Cortex of kidney (tissue), 1 donor: ENCODE measurements around the gene CAMSAP1.
"Not testable (repeated sequence)": the region's sequence is repeated elsewhere in the genome, so short reads cannot be mapped to it uniquely, and the experiment has no call there.

Experiments used
- DNase-seq: peaks from one replicate; lab custom pipeline; 2025; lab: John Stamatoyannopoulos, UW

The CAMSAP1 gene

GRCh38 chr9:135920973-135921585 is 13.7 kb upstream of the CAMSAP1 start:
- DNase-seq = no peak

DNA sequence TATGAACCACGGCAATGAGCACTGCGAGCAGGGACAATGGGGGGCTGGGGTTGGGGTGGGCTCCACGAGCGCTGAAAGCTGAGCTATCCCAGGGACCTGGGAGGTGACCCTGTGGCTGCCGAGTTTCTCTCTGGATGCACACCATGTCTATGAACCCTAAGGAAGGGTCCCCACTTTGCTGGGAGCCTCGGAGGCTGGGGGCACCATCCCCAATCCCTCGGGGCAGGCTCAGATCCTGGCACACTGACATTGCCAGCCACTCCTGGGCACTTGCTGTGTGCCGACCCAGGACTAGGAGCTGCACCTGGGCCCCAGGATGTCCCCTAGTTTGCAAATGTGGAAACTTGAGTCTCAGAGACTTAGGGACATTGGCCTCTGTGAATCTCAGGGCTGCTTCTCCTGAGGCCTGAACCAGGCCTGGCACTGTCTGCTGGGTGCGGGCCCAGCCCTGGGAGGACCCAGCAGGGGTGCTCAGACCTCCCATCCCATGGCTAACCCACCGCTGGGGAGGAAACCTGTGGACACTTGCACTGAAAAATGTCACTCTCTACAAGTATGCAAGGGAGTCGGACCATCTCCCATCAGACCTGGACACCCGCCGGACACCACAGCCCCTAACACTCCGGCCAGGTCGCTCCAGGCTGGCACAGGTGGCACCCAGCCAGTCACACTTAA is 13.0 kb upstream of the CAMSAP1 start:
- DNase-seq = no peak

DNA sequence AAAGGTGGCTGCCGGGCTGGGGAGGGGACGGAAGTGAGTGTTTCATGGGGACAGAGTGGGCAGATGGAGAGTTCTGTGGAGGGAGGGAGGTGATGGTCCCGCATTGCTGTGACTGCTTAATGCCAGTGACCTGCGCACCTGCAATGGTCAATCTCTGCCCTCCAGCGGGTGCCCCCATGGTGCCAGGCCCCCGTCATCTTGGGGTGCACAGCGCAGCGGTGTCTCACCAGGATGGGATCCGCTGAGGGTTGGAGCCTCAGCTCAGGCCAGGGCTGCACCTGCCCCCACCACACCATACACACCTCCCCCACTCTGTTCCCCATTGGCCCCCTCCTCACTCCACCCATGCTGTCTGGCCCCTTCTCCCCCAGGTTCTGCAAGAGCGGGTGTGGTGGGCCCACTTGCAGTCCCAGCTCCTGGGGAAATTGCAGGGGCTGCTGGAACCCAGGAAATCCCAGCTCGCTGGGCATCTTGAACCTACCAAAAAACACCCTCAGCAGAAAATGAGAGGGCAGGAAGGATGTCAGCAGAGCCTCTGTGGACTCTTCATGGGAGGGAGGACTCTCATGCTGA is 12.1 kb upstream of the CAMSAP1 start:
- no peak for DNase-seq

GRCh38 chr9:135916227-135916626 is 8.9 kb upstream of the CAMSAP1 start:
- DNase-seq = not testable (repeated sequence)

- no peak for DNase-seq
Observed at GRCh38 chr9:135914921-135915320, 7.6 kb upstream of the CAMSAP1 start.

DNA sequence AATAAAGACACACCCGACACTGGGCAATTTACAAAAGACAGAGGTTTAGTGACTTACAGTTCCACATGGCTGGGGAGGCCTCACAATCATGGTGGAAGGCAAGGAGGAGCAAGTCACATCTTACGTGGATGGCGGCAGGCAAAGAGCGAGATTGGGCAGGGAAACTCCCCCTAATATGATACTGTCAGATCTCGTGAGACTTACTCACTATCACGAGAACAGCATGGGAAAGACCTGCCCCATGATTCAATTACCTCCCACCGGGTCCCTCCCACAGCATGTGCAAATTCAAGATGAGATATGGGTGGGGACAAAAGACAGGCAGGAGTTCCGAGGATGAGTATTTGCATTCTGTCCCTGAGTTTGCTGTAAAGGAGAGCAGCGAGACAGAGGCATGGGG is 3.9 kb upstream of the CAMSAP1 start:
- not testable (repeated sequence) for DNase-seq

- DNase-seq = no peak
Observed at GRCh38 chr9:135910757-135911156, 3.4 kb upstream of the CAMSAP1 start.

DNA sequence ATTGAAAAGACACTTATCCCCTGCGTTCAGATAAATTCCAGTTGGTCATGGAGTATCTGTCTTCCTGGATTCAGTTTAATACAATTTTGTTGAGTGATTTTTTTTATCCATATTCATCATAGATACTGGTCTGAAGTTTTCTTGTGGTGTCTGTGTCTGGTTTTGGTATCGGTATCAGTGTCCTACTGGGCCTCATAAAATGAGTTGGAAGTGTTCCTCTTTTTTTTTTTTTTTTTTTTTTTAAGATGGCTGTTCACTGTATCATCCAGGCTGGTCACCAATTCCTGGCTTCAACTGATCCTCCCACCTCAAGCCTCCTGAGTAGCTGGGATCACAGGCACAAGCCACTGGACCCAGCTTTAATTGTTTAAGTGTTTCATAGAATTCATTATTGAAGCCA is 2.9 kb upstream of the CAMSAP1 start:
- DNase-seq = no peak

DNA sequence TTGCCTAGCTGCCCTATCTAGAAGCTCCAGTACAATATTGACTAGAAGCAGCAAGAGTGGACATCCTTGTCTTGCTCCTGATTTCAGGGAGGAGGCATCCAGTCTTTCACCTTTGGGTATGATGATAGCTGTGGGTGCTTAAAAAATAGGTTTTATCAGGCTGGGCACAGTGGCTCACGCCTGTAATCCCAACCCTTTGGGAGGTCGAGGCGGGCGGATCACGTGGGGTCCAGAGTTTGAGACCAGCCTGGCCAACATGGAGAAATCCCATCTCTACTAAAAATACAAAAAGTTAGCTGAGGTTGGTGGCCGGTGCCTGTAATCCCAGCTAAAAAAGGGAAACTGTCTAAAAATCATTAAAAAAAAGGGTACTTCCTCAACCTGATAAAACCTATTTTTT is 2.0 kb upstream of the CAMSAP1 start:
- no peak for DNase-seq

GRCh38 chr9:135908754-135909204 is 1.4 kb upstream of the CAMSAP1 start:
- no peak for DNase-seq

- no peak for DNase-seq
Observed at GRCh38 chr9:135908093-135908753, 877 bp upstream of the CAMSAP1 start.

- no peak for DNase-seq
Observed at GRCh38 chr9:135907006-135907430, 328 bp downstream of the CAMSAP1 start.

DNA sequence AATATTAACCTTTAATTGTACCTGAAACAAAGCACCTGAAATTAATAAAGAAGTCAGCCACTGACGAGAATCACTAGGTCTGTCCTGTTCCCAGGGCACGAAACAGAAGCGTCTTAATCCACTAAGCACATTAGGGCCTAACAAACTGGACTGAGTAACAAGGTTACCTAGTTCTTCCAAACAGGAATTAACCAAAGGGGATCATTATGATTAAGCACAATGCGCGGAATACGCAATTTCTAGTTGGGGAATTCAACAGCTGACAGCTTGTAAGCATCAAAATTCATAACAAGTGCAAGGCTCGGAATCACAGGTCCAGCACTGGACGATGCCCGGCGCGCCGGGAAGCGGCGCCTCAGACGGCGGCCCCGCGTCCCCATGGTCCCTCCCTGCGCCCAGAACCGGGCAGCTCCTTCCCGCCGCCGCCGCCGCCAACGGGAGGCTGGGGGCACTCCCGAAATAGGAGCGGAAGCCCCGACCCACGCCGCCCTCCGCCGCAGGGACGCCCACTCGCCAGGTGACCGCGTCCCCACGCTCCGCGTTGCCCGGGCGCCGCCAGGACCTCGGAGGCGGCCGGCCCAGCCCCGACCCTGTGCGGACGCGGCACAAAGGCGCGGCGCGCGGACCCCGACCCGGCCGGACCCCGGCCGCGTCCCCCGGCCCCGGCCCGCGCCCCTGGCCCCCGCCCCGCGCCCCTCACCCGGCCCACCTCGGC is 898 bp downstream of the CAMSAP1 start:
- DNase-seq = no peak

- DNase-seq = no peak
Observed at GRCh38 chr9:135905380-135906258, 1.7 kb downstream of the CAMSAP1 start.

DNA sequence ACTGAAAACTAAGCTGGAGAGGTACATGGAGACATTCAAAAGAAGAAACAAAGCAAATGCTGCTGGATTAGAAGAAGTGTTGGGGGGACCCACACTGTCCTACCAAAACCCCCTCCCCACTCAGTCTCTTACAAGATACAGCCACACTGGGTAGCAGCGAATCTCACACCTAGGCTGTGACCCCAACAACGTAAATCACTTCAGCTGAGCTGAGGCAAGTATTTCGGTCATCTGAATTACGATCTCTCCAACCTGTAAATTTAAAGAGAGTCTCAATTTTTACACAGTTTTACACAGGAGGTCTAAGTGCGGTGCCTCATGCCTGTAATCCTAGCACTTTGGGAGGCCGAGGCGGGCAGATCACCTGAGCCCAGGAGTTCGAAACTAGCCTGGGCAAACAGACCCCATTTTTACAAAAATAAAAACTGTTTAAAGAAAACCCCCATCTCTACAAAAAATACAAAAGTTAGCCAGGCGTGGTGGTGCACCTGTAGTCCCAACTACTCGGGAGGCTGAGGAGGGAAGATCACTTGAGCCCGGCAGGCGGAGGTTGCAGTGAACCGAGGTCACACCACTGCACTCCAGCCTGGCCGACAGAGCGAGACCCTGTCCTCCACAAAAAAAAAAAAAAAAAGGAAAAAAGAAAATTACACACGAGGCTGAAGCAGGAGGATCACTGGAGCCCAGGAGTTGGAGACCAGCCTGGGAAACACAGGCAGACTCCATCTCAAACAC is 3.4 kb downstream of the CAMSAP1 start:
- DNase-seq = no peak

- DNase-seq = no peak
Observed at GRCh38 chr9:135903358-135903656, 4.0 kb downstream of the CAMSAP1 start.

DNA sequence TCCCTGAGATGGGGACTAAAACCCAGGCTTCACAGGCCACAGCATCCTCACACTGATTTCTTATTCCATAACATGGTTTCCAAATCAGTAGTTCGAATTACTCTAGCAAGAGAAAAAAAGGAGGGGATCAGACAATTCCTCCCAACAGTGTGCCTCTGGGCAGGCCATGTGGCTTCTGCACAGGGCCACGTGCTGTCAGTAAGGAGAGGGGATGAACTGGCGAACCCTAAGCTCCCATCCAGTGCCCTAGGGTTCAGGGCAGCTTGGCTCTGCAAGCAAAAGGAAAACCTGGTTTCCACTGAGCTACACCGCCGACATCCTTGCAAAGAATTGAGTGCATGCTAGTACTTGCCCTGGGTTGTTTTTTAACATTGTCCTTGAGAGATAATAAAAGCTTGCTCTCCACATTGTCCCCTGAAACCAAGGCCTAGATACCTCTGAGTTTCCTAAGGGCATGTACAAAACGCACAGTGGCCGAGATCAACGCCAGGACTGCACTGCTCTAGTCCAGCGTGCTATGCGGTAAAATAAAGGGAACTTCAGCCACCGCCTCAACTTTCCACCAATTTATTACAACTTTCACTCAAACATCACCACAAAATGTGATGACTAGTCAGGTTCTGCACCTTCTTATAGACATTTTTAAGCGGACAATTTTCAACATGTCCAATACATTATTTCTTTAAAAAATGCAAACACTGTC is 4.5 kb downstream of the CAMSAP1 start:
- DNase-seq = no peak

GRCh38 chr9:135901826-135902225 is 5.5 kb downstream of the CAMSAP1 start:
- no peak for DNase-seq

GRCh38 chr9:135901031-135901758 is 6.2 kb downstream of the CAMSAP1 start:
- no peak for DNase-seq
